Gastrocnemius medialis (tissue), 4 donors: ENCODE results near the gene IGF2BP2.

Experiments
- CTCF ChIP-seq, 5 experiments: fragments of 450-650 bp in 3 of 5; fragments of 200-600 bp in 2 of 5; sonication (generic) in 2 of 5; IDR thresholded peaks in 4 of 5; conservative IDR thresholded peaks in 1 of 5; 1 replicate in 4 of 5; 2 replicates in 1 of 5; pipeline ENCODE4 v1.5.1; 2016 to 2019; ENCODE audit warnings: antibody characterized with exemption in 5 of 5, mild to moderate bottlenecking in 3 of 5, moderate library complexity in 3 of 5
- POLR2A ChIP-seq, 2 donors: fragments of 450-650 bp; IDR thresholded peaks; one replicate each; pipeline ENCODE4 v1.6.1; 2017; ENCODE audit warnings: antibody characterized with exemption in 2 of 2, mild to moderate bottlenecking in 2 of 2, moderate library complexity in 2 of 2

- no peak for TF ChIP-seq CTCF (IDR thresholded peaks at IDR 0.05 in 4 of 5, conservative IDR thresholded peaks at IDR 0.05 in 1 of 5)
- no peak for TF ChIP-seq POLR2A (IDR thresholded peaks at IDR 0.05)
Measured at GRCh38 chr3:185658504-185658912, 166.3 kb downstream of the IGF2BP2 start.
